AG10803 (cell line): ENCODE results near the gene SHANK2.

ENCODE experiments used
- DNase-seq: peaks from one replicate; pipeline ENCODE4 v3.0.0; 2010; ENCODE audit warnings: low read depth
- H3K4me3 ChIP-seq: 2 replicates; pipeline ENCODE4 v1.5.1; 2011; ENCODE audit warnings: mild to moderate bottlenecking, low read length, control low read depth
- TF ChIP-seq, protein P1 (sequence below): conservative IDR thresholded peaks from 2 replicates; pipeline ENCODE4 v1.5.1; 2011; ENCODE audit warnings: mild to moderate bottlenecking, low read length, control low read depth, inconsistent platforms

Gene SHANK2

DNA sequence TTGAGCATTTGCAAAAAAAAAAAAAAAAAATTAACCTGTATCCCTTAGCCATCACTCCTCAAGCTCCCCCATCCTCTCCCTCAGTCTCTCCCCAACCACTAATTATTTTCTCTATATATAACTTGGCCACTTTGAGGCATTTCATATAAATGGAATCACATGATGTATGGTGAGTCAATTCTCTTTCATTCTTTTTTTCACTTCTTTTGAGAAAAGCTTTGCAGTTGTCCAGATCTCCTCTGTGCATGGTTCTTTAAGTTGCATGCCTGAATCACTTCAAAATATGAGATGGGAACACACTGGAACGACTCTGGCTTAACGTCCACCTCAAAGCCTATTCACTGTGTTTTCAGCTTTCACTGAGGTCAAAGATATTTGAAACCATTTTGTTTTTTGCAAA, 40.7 kb downstream of the SHANK2 start:
- DNase-seq: no peak
- TF ChIP-seq, protein P1, sequence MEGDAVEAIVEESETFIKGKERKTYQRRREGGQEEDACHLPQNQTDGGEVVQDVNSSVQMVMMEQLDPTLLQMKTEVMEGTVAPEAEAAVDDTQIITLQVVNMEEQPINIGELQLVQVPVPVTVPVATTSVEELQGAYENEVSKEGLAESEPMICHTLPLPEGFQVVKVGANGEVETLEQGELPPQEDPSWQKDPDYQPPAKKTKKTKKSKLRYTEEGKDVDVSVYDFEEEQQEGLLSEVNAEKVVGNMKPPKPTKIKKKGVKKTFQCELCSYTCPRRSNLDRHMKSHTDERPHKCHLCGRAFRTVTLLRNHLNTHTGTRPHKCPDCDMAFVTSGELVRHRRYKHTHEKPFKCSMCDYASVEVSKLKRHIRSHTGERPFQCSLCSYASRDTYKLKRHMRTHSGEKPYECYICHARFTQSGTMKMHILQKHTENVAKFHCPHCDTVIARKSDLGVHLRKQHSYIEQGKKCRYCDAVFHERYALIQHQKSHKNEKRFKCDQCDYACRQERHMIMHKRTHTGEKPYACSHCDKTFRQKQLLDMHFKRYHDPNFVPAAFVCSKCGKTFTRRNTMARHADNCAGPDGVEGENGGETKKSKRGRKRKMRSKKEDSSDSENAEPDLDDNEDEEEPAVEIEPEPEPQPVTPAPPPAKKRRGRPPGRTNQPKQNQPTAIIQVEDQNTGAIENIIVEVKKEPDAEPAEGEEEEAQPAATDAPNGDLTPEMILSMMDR: no peak
- H3K4me3 ChIP-seq: no peak overlapping the region

DNA sequence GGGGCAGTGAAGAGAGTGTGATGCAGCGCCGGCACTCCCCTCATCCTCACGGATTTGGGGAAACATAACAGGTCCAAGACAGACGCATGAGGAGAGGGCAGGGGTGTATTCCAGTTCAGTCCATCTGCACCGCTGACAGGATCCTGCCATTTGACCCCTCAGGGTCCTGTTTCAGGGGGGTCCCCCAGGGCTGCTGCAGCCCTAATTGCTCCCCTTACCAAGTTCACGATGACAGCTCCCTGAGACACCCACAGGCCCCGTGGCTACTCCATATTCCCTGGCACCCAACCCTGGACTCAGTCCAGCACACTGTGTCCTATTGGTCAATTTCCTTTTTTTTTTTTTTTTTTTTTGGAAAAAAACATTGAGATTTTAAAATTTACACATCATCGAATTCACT, 41.5 kb downstream of the SHANK2 start:
- H3K4me3 ChIP-seq: no peak overlapping the region
- TF ChIP-seq, protein P1: no peak
- no peak for DNase-seq

DNA sequence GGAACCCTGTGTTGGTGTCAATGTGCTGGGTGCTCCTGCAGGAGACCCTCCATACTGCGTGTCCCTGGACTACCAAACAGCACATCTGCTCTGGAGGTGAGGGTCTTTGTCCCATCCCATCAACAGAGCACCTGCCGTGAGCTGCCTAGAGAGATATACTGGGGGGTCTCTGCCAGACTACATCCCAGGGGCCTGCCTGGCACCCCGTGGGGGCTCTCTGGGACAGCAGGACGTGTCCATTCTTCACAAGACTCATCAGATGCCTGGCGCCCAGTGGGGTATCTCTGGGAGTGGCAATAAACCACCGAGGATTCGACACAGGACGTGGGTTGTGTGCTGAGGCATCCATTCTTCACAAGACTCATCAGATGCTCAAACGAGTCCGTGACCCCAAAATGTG, 42.7 kb downstream of the SHANK2 start:
- TF ChIP-seq, protein P1: no peak
- no peak overlapping the region for H3K4me3 ChIP-seq
- DNase-seq: no peak

DNA sequence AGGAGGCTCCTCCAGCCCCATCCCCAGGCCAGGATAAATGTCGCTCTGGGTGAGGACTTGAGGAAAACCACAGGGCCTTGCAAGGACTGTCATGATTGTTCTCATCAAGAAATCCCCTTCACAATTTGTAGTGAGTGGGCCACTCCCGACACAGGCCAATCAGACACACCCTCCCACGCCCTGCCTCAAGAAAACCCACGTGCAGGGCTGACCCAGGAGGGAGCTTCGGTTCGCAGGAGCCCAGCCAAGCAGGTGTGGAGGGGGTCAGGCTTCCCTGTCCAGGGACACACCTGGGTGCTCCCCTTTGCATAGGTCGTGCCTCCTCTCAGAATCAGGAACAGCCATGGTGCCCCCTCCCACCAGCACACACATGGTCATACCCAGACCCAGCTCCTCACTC, 43.2 kb downstream of the SHANK2 start:
- DNase-seq: no peak
- TF ChIP-seq, protein P1: no peak
- H3K4me3 ChIP-seq: no peak overlapping the region

DNA sequence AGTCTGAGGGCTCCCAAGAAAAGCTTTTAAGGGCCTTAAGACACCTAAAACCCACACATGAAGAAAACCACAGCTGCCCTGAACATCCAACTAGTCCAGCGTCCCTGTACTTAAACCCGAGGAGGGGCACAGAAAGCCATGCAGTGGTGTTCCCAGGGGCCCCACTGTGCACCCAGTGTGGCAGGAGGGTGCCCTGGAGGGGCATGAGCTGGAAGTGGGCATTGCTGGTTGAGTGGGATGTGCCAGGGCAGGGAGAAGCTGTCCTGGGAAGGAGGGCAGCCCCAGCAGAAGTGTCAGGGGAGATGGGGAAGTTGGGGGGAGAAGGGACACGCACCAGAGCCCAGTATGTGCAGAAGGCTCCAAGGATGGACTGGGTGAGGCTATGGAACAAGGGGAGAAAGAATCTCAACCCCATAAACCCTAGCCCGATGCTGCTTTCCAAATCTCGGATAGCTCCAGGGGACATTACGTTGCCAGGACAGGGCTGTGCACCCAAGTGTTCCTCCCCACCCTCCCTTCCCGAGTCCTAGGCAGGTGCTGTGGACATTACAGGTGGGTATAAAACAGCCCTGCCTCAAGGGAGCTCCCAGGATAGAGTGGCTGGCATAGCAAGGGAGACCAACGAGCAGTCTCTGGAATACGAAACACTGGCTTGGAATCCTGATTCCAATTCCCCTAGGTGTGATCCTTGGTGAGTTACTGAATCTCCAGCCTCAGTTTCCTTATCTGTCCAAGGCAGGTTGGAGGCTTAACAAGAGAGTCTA, 44.2 kb downstream of the SHANK2 start:
- no peak for DNase-seq
- TF ChIP-seq, protein P1: no peak

DNA sequence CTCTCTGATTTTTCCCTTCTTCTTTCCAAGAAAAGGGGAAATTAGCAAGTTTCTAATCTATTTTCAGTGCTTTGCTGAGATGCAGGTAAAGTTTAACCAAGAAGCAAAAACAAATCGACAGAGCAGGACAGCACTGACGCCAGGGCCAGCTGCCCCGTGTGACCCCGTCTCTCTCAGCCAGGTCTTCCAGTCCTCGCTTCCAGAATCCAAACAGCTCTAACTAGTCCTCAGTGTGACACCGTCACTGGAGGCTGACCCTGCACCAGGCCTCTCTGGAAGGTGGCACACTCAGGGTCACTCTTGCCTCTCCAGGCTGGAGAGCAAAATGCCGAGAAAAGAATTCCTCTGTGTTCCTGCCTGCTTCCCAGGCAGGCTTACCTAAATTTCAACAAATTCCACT, 44.8 kb downstream of the SHANK2 start:
- no peak overlapping the region for H3K4me3 ChIP-seq
- no peak for DNase-seq
- TF ChIP-seq, protein P1: no peak

More for the DNA sequence above, 44.2 kb downstream of the SHANK2 start:
- no peak overlapping the region for H3K4me3 ChIP-seq

DNA sequence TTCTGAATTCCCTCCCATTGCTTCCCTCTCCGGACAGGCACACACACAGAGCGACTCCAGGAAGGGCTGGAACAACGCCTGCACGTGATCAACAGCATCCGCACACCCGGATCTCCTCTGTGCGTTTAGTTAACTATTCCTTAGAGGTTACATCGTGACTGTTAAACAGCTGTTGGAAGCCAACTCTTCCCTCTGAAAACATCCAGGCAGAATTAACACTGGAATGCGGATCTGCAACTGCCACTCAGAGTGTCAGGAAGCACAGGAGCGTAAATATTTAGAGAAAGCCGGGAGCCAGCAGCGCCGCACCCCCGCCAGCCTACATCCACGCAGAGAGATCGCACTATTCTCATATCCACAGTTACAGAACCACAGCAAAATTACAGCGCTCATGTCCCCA, 46.2 kb downstream of the SHANK2 start:
- H3K4me3 ChIP-seq: no peak overlapping the region
- TF ChIP-seq, protein P1: no peak
- peak; percentile 8 for DNase-seq
